CD4-positive, alpha-beta T cell treated with Interleukin-10 for 1 hour (primary cell): ENCODE data around the gene ICA1L.
A peak's percentile ranks its signal among the peaks of the same experiment; 100 is the strongest.
"Not testable (repeated sequence)": the region's sequence is repeated elsewhere in the genome, so short reads cannot be mapped to it uniquely, and the experiment has no call there.

Experiments used
- DNase-seq: peaks from one replicate; pipeline ENCODE4 v3.0.0-alpha.2; 2020

Gene ICA1L

GRCh38 chr2:202871300-202872141, at the start of gene ICA1L:
Gene ICA1L (minus strand): TSS chr2:202871766. CDS start chr2:202829009, 42,757 bp downstream.
- DNase-seq: peak; percentile 55

DNA sequence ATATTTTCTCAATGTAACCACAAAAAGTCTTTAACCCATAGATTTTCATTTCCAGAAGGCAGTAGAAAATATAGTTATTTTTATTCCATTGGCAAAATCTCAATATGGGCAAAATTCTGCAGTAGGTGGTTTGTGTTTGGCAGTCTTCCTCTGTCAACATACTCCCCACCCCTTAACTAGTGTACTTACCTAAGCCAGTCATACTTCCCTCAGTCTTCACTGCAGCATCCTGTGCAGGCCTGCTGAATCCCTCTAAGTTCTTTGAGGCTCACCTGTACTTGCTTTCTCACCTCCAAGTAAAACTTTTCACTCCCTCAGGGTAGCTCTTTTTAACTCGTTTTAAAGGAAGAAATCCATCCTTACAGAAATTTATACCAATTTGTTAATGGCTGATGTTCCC, 47.3 kb upstream of the ICA1L start:
- no peak for DNase-seq

DNA sequence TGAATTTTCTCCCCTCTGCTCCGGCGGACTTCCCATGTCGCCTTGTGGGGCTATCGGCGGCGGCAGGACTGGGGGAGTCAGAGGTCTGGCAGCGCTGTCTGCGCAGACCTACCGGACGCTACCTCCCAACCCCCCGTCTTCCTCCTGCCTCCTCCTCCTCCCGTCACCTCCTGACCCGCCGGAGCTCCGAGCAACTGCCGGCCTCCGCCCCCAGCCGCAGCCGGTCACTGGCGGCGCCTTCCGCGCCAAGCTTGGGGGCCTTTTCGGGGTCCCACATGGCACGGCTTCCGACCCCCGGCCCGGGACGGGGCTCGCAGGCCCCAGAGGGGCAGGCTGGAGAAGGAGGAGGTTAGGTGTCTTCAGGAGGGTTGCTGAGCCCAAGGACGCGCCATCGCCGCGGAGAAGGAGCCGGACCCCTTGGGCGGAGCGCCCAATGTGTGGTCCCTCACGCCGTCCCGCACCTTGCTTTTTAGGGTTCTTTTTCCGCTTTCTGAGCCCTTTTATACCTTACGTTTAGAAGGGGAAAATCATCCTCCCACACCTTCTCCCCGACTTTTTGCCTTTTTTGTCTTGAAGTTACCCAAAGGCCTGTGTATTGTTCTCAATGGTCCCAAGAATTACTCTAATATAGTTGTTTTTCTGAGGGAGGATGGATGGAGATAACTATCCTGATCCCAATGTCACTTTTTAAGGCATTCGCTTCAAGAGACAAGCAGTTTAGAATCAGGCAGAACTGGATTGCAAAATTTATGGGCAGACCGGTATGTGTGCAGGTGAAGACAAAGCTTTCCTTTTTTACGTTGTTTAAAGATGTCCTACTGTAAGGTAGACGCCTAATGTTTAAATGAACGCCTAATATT, 41.0 kb upstream of the ICA1L start:
- peak; percentile 22 for DNase-seq

DNA sequence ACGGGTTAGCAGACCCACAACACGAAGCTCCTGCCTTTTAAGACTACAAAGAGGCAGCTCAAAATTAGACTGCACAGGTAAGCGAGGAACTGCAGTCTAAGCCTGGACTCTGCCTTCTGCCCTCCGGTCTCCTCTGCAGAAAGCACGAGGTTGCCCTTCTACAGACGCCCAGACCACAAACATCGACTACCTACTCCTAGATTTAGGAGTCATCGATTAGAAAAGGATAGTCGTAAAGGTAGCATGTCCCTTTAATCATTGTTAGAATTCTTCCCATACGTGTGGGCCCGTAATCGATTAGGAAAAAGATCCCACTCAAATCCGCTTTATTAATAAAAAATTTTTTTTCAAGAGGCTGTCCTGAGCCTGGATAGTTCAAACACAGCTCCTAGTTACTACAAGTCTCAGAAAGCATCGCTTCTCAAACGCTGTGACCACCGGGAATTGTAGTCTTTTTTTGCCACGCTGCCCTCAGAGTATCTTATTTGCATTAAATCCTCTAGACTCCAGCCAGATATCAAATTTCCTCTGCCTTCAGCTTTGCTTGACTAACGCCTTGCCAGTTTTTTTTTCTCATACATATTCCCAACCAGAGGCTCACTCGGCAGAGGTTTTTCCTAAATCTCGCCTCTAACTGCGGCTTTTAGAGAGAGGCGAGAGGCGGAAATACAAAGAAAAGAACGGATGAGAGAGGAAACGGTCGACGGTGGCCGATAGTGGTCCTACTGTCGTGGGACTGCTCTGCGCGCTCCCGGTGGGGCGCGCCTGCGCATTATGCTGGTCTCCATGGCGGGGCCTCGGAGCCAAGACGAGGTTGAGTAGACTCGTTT, 40.2 kb upstream of the ICA1L start, which contains the start of the genes CARF and WDR12:
Gene CARF (plus strand): TSS at position 764 of the 830 bp plus-strand sequence. CDS start 29,628 bp downstream, outside the sequence.
Gene WDR12 (minus strand): TSS at position 162 of the 830 bp plus-strand sequence. CDS start 197 bp downstream, outside the sequence.
- DNase-seq: peak; percentile 92

DNA sequence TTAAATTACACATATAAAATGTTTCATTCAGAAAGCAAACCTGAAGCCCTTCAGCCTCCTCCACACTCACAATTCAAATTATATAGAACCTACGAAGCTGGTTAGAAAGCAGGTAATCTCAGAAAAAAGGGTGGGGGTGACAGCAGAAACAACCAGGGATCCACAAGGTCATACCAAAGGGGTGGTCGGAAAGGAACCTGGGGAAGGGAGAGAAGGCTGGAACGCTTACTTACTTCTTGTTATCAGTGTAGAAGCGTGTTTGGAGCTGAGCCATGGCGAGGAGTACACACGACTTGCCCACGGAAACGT, 39.6 kb upstream of the ICA1L start:
- DNase-seq: no peak

DNA sequence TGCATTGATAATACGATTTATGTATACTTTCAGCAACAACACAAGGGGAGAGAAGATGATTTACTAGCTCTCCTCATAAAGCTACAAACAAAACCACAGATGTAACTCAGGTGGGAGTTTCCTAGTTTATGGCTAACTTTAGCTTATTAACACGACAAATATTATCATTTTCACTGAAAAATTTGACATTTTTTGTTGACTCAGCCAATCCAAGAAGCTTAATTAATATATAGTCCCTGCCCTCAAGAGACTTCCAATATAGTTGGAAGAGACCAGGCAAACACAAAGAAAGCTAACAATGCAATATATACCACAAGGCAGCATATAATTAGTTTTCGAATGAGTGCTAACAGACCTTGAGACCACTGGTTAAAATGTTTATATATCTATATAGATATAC, 39.1 kb upstream of the ICA1L start:
- DNase-seq: no peak

- not testable (repeated sequence) for DNase-seq
Measured at GRCh38 chr2:202910250-202910649, 38.7 kb upstream of the ICA1L start.

DNA sequence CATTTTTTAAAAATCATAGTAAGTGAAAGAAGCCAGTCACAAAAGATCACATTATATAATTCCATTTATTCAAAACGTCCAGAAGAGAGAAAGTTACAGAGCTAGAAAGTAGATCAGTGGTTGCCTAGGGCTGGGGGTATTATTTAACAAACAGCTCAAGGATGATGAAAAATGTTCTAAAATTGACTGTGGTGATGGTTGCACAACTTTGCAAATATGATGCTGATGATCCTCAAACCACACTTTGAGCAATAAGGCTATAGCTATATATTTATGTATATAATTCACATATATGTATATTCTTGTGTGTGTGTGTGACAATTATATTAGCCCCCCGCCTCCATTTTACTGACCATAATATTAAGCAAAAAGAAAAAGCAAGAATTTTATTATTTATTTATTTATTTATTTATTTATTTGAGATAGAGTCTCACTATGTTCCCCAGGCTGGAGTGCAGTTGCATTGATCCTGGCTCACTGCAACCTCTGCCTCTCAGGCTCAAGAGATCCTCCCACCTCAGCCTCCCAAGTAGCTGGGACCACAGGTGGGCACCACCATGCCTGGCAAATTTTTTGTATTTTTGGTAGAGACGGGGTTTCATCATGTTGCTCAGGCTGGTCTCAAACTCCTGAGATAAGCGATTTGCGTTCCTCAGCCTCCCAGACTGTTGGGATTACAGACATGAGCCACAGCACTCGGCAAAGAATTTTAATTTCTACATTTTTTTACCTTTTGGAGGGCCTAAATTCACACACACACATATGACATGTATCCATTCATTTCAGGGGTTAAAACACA, 38.0 kb upstream of the ICA1L start:
- no peak for DNase-seq

DNA sequence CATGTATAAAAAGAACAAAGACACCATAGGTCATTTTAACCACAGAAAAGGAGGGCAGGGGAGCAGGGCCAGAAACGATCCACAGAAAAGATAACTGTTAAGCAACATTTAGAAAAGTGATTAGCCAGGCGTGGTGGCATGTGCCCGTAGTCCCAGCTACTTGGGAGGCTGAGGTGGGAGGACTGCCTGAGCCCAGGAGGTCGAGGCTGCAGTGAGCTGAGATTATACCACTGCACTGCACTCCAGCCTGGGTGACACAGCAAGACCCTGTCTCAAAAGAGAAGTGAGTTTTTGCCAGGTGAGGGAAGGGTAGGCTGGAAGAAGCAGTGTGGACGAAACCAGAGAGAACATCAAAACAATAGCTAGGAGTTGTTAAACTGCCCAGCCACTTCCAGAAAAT, 36.6 kb upstream of the ICA1L start:
- no peak for DNase-seq

DNA sequence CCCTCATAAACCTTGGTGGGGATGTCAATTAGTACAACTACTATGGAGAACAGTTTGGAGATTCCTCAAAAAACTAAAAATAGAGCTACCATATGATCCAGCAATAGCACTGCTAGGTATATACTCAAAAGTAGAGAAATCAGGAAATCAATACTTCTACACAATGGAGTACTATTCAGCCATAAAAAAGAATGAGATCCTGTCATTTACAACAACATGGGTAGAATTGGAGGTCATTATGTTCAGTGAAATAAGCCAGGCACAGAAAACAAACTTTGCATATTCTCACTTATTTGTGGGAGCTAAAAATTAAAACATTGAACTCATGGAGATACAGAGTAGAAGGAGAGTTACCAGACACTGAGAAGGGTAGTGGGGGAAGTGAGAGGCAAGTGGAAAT, 33.9 kb upstream of the ICA1L start:
- DNase-seq: not testable (repeated sequence)

- no peak for DNase-seq
Measured at GRCh38 chr2:202885190-202885589, 13.6 kb upstream of the ICA1L start.

GRCh38 chr2:202883987-202884675, 12.6 kb upstream of the ICA1L start:
- DNase-seq: no peak

DNA sequence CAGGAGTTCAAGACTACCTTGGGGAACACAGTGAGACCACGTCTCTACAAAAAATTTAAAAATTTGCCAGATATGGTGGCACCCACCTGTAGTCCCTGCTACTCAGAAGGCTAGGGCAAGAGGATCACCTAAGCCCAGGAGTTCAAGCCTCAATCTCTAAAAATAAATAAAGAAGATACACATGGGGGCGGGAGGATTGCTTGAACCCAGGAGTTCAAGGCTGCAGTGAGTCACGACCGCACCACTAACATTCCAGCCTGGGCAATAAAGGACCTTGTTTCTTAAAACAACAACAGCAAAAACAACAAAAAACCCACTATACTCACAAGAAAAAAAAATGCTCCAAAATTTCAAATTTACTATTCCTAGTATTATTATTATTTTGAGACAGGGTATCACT, 10.0 kb upstream of the ICA1L start:
- DNase-seq: no peak

DNA sequence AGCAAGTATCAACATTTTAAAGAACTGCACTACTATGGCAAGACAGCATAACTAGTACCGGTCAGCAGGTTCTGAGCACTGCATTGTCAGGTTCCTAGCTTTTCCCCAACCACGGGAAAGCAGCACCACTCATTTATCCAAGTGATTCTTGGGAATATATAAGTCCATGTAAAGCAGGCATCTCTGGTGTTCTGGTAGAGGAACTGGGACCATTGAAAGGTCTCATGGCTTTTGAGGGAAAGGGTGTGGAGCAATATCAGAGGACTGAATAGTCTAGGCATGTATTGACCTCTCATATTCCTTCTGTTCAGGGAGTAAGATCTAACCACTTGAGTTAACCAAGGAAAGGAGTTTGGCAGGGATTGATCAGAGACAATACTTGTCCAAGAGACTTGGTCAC, 6.1 kb upstream of the ICA1L start:
- DNase-seq: no peak

DNA sequence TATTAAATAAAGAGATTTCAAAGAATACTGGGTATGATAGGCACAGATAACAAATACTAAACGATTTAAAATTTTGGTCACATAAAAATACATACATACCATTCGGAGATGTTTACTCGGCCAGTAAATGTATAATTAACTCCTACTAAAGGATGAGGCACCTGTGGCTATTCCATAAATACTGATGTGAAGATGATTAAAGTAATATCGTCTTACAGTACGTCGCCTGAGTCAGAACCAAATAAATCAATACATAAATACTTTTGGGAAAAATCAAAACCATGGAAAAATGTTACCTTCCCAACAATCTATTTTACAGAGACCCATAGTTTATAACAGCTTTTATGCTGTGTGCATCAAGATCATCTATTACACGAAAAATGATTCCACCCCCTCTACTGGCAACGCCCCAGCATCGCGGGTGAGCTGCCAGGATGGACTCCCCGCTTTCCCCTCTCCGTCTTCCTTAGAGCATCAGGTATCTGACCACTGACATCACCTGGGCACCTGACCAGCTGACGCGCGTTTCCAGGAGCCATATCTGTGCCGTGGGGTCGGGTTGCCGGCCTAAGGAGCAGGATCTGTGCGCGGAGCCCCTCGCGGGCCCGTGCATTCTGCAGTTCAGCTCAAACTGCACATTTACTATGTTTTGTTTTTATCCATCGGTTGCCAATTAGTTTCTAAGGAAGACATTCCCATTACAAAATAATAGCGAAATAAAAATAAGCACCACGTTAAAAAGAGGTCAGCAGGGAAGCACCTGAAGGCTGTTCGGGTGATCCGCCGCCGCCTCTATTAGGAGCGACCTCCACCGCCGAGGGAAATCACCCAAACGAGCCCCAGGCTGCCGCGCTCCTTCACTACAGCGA, 901 bp downstream of the ICA1L start:
- DNase-seq: peak; percentile 66

DNA sequence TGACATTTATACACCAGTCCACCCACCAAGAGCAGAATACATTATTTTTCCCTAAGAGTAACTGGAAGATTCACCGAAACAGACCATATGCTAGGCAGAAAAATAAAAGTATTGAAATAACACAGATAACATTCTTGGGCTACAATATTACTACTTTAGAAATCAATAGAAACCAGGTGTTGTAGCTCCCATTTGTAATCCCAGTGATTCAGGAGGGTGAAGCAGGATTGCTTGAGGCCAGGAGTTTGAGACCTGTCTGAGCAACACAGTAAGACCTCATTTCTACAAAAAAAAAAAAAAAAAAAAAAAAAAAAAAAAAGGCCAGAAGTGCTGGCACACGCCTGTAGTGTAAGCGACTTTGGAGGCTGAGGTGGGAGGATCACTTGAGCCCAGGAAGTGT, 9.6 kb downstream of the ICA1L start:
- no peak for DNase-seq

DNA sequence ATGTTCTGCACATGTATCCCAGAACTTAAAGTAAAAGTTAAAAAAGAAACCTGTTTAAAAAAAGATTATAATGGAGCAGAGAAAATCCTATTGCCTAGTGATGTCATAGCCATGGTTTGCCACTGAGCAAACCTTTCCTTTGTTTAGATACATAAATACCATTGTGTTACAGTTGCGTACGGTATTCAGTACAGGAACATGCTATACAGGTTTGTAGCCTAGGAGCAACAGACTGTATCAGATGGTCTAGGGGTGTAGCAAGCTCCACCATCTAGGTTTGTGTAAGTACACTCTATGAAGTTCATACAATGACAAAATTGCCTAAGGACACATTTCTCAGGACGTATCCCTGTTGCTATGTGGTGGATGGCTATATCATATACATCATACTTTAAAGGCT, 13.0 kb downstream of the ICA1L start:
- DNase-seq: no peak

DNA sequence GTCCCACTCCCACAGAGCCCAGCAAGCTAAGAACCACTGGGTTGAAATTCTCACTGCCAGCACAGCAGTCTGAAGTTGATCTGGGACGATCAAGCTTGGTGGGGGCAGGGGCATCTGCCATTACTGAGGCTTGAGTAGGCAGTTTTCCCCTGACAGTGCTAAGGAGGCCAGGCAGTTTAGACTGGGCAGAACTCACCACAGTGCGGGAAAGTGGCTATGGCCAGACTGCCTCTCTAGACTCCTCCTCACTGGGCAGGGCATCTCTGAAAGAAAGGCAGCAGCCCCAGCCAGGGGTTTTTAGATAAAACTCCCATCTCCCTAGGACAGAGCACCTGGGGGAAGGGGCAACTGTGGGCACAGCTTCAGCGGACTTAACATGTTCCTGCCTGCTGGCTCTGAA, 22.2 kb downstream of the ICA1L start:
- DNase-seq: not testable (repeated sequence)

- DNase-seq: no peak
Measured at GRCh38 chr2:202848813-202849212, 22.8 kb downstream of the ICA1L start.
